ENCODE results near the gene TBCE. TPM values are rescaled to one million over a fixed set of nuclear protein-coding genes. Genes with fewer than 3 reads are reported as not detected.
"Not testable (repeated sequence)": the region's sequence is repeated elsewhere in the genome, so short reads cannot be mapped to it uniquely, and the experiment has no call there.

TBCE gene
- total RNA-seq, 1 experiment from 2014 or later: 12.8 TPM

GRCh38 chr1:235351898-235352297 is 15.3 kb upstream of the TBCE start:
- DNase-seq (ENCODE audit: low spot score): no peak

GRCh38 chr1:235357485-235358373 is 9.5 kb upstream of the TBCE start:
- no peak for DNase-seq (ENCODE audit: low spot score)

GRCh38 chr1:235358899-235359298 is 8.3 kb upstream of the TBCE start:
- no peak for DNase-seq (ENCODE audit: low spot score)

- DNase-seq (ENCODE audit: low spot score): not testable (repeated sequence)
These were observed 3.0 kb upstream of the TBCE start for GRCh38 chr1:235364189-235364588.

GRCh38 chr1:235366286-235366685 is 941 bp upstream of the TBCE start:
- no peak for DNase-seq (ENCODE audit: low spot score)

GRCh38 chr1:235368428-235368827 is 1.2 kb downstream of the TBCE start:
- no peak for DNase-seq (ENCODE audit: low spot score)

GRCh38 chr1:235369802-235370201 is 2.6 kb downstream of the TBCE start:
- no peak for DNase-seq (ENCODE audit: low spot score)

- DNase-seq (ENCODE audit: low spot score): no peak
These were observed 8.8 kb downstream of the TBCE start for GRCh38 chr1:235375919-235376605.

GRCh38 chr1:235378134-235378735 is 11.0 kb downstream of the TBCE start:
- not testable (repeated sequence) for DNase-seq (ENCODE audit: low spot score)

- not testable (repeated sequence) for DNase-seq (ENCODE audit: low spot score)
These were observed 14.9 kb downstream of the TBCE start for GRCh38 chr1:235381955-235382739.

GRCh38 chr1:235385633-235386032 is 18.4 kb downstream of the TBCE start:
- DNase-seq (ENCODE audit: low spot score): not testable (repeated sequence)

- DNase-seq (ENCODE audit: low spot score): no peak
These were observed 24.6 kb downstream of the TBCE start for GRCh38 chr1:235391874-235392273.

- no peak for DNase-seq (ENCODE audit: low spot score)
These were observed 30.5 kb downstream of the TBCE start for GRCh38 chr1:235397733-235398132.

- no peak for DNase-seq (ENCODE audit: low spot score)
These were observed 32.4 kb downstream of the TBCE start for GRCh38 chr1:235399661-235400060.

- DNase-seq (ENCODE audit: low spot score): no peak
These were observed 34.0 kb downstream of the TBCE start for GRCh38 chr1:235401251-235401650.

GRCh38 chr1:235402457-235403200 is 35.4 kb downstream of the TBCE start:
- no peak for DNase-seq (ENCODE audit: low spot score)

GRCh38 chr1:235403593-235403992 is 36.4 kb downstream of the TBCE start:
- no peak for DNase-seq (ENCODE audit: low spot score)

GRCh38 chr1:235404190-235404589 is 37.0 kb downstream of the TBCE start:
- no peak for DNase-seq (ENCODE audit: low spot score)

GRCh38 chr1:235407419-235407818 is 40.2 kb downstream of the TBCE start:
- DNase-seq (ENCODE audit: low spot score): no peak

GRCh38 chr1:235408503-235408960 is 41.3 kb downstream of the TBCE start:
- no peak for DNase-seq (ENCODE audit: low spot score)

Measured in HT-29 (cell line).